AG04450 (cell line): ENCODE measurements around the gene VAMP1. TPM values are rescaled to one million over a fixed set of nuclear protein-coding genes. Genes with fewer than 3 reads are reported as not detected.
"Not testable (repeated sequence)": the region's sequence is repeated elsewhere in the genome, so short reads cannot be mapped to it uniquely, and the experiment has no call there.

ENCODE experiments used
- CTCF ChIA-PET: fragments of 300-600, 350-600 bp; formaldehyde crosslinking; extraction: SDS; loops from one replicate; lab custom pipeline; 2022; ENCODE audit warnings: antibody characterized with exemption, inconsistent platforms; lab: Charles Lee
- POLR2A ChIA-PET: fragments of 350-600 bp; formaldehyde crosslinking; extraction: SDS; loops from one replicate; lab custom pipeline; 2021; ENCODE audit warnings: antibody characterized with exemption, inconsistent platforms; lab: Yijun Ruan, JAX
- DNase-seq: peaks from one replicate; pipeline ENCODE4 v3.0.0-alpha.2; 2011; ENCODE audit warnings: low read depth, low spot score
- H3K27ac ChIP-seq: one replicate; pipeline ENCODE4 v1.5.1; 2012; ENCODE audit warnings: low read depth, low read length, control low read depth
- H3K27me3 ChIP-seq: one replicate; pipeline ENCODE4 v1.6.0; 2012; ENCODE audit warnings: low read length; ENCODE audit not compliant: control insufficient read depth, insufficient read depth
- H3K4me3 ChIP-seq: 2 replicates; pipeline ENCODE4 v1.5.1; 2011; ENCODE audit warnings: mild to moderate bottlenecking, low read depth, low read length, control low read depth
- H3K9me3 ChIP-seq: 2 replicates; pipeline ENCODE4 v1.5.1; 2012; ENCODE audit warnings: low read length; ENCODE audit not compliant: control insufficient read depth, insufficient read depth
- CTCF ChIP-seq: IDR thresholded peaks from 2 replicates; pipeline ENCODE4 v1.5.1; 2011; ENCODE audit warnings: low read depth, low read length, control low read depth, inconsistent platforms
- polyA plus RNA-seq: library from polyadenylated mRNA; depleted of rRNA; stranded (reverse); fragments of >200 nt; gene quantifications from 2 replicates; pipeline ENCODE4 v1.2.3, GENCODE V29; 2011

VAMP1 gene
- polyA plus RNA-seq, 1 experiment = 15.1 TPM

- POLR2A ChIA-PET = no interaction called here
- CTCF ChIA-PET = no interaction called here
- TF ChIP-seq CTCF = no peak
- H3K4me3 ChIP-seq = no peak overlapping the region
- peaks cover 4% of the 10 kb centered on the region for H3K27me3 ChIP-seq
- peak overlapping the region; percentile 22 for H3K27ac ChIP-seq
- peak; percentile 57 for DNase-seq
- peaks cover 2% of the 10 kb centered on the region; the same call in 1 of the 2 replicates for H3K9me3 ChIP-seq
Measured at GRCh38 chr12:6476489-6476888, 6.0 kb upstream of the VAMP1 start.

- H3K4me3 ChIP-seq, POLR2A ChIA-PET, CTCF ChIA-PET, H3K27ac ChIP-seq, H3K9me3 ChIP-seq, DNase-seq, H3K27me3 ChIP-seq: not testable (repeated sequence)
Measured at GRCh38 chr12:6475233-6475975, 4.9 kb upstream of the VAMP1 start.

- no peak for DNase-seq
- POLR2A ChIA-PET = interaction anchor here (1.1 kb wide), 1 partner anchor 62 kb away, joined by 3 read pairs; the partner anchor contains the start of gene GAPDH
- TF ChIP-seq CTCF = no peak
- Histone ChIP-seq H3K27ac (no peak overlapping the region), H3K9me3 (peaks cover under 1% of the 10 kb centered on the region; the same call in 1 of the 2 replicates), H3K27me3 (no peaks in the 10 kb centered on the region), H3K4me3 (no peak overlapping the region)
- CTCF ChIA-PET = no interaction called here
Measured at GRCh38 chr12:6472491-6472890, 2.0 kb upstream of the VAMP1 start.

- DNase-seq = no peak
Measured at GRCh38 chr12:6471989-6472360, 1.5 kb upstream of the VAMP1 start.

More at GRCh38 chr12:6471989-6472360, 1.5 kb upstream of the VAMP1 start:
- H3K4me3 ChIP-seq = no peak overlapping the region
- POLR2A ChIA-PET = interaction anchor here (1.1 kb wide), 1 partner anchor 62 kb away, joined by 3 read pairs; the partner anchor contains the start of gene GAPDH
- H3K27ac ChIP-seq = no peak overlapping the region
- no peaks in the 10 kb centered on the region for H3K27me3 ChIP-seq
- H3K9me3 ChIP-seq = no peaks in the 10 kb centered on the region; the same call in 1 of the 2 replicates
- TF ChIP-seq CTCF = no peak
- CTCF ChIA-PET = no interaction called here
